Testis (tissue), 3 donors: ENCODE data around the gene UBASH3B. TPM values are rescaled to one million over a fixed set of nuclear protein-coding genes. Genes with fewer than 3 reads are reported as not detected.
A peak's percentile ranks its signal among the peaks of the same experiment; 100 is the strongest.

Experiments
- DNase-seq: peaks from one replicate; pipeline ENCODE4 v3.0.0-alpha.2; 2019
- H3K27ac ChIP-seq, 2 donors: fragments of 200-600 bp; sonication (generic); one replicate each; pipeline ENCODE4 v1.5.1; 2019
- H3K27me3 ChIP-seq: fragments of 200-600 bp; sonication (generic); one replicate; pipeline ENCODE4 v1.5.1; 2019
- H3K36me3 ChIP-seq: fragments of 200-600 bp; sonication (generic); one replicate; pipeline ENCODE4 v1.5.1; 2017; ENCODE audit warnings: low read depth; ENCODE audit errors: missing control alignments
- H3K4me1 ChIP-seq: fragments of 200-600 bp; sonication (generic); one replicate; pipeline ENCODE4 v1.5.1; 2019
- H3K4me3 ChIP-seq, 2 donors: fragments of 200-600 bp; sonication (generic); one replicate each; pipeline ENCODE4 v1.5.1; 2017 to 2019
- H3K9me3 ChIP-seq: fragments of 200-600 bp; sonication (generic); one replicate; pipeline ENCODE4 v1.5.1; 2017
- CTCF ChIP-seq, 3 experiments: fragments of 450-650 bp in 2 of 3; fragments of 200-600 bp in 1 of 3; sonication (generic) in 1 of 3; IDR thresholded peaks; one replicate each; pipeline ENCODE4 v1.5.1; 2016 to 2019; ENCODE audit warnings: antibody characterized with exemption in 3 of 3, mild to moderate bottlenecking in 2 of 3, moderate library complexity in 1 of 3
- POLR2A ChIP-seq: fragments of 450-650 bp; IDR thresholded peaks from one replicate; pipeline ENCODE4 v1.6.1; 2017; ENCODE audit warnings: antibody characterized with exemption, mild to moderate bottlenecking, moderate library complexity
- WGBS, 2 donors: methylation state at CpG; one replicate each; pipeline ENCODE4 v1.1.5; 2018; 5-methylcytosine and 5-hydroxymethylcytosine counted together
- intact Hi-C: fragments of 100-400 bp; cut with DNase I; formaldehyde crosslinking; loops from one replicate; pipeline ENCODE4 v1.15.1; 2023; ENCODE audit warnings: low total_unique reads
- polyA plus RNA-seq: library from polyadenylated mRNA; stranded (reverse); fragments of 350-450 nt; fragmentation: Illumina TruSeq; extraction: RNeasy Lipid Tissue Mini Kit (QIAGEN cat#74804); gene quantifications from one replicate; pipeline ENCODE4 v1.2.3, GENCODE V29; 2014; ENCODE audit warnings: low read depth, low replicate concordance; ENCODE audit not compliant: insufficient read depth
- total RNA-seq, 2 donors: library from RNA; depleted of rRNA; stranded (reverse); fragments of >200 nt; gene quantifications; one replicate each; pipeline ENCODE4 v1.2.3, GENCODE V29; 2016

UBASH3B gene
- total and polyA plus RNA-seq, 3 donors from 2014 or later = 3.9 to 20.4 (median 14.6) TPM

GRCh38 chr11:122795307-122795706, 139.8 kb downstream of the UBASH3B start:
- intact Hi-C loops = no loop called here

GRCh38 chr11:122796128-122796717, 140.7 kb downstream of the UBASH3B start:
- peak; percentile 63 for DNase-seq
- 73 to 78% methylated on average over 11 of the region's 11 CpGs for WGBS, 2 donors
- Histone ChIP-seq H3K9me3 (no peaks in the 10 kb centered on the region), H3K27me3 (no peaks in the 10 kb centered on the region), H3K36me3 (no peaks in the 10 kb centered on the region), H3K4me3 (no peak overlapping the region), H3K27ac (no peak overlapping the region), H3K4me1 (no peaks in the 10 kb centered on the region)
- TF ChIP-seq CTCF (IDR thresholded peaks at IDR 0.05) (peak; percentile 45 to 75 (median 56)), POLR2A (no peak)
- intact Hi-C loops = no loop called here

More at GRCh38 chr11:122795307-122795706, 139.8 kb downstream of the UBASH3B start:
- Histone ChIP-seq H3K27me3 (no peaks in the 10 kb centered on the region), H3K4me1 (no peaks in the 10 kb centered on the region), H3K9me3 (no peaks in the 10 kb centered on the region), H3K27ac (no peak overlapping the region), H3K4me3 (no peak overlapping the region), H3K36me3 (no peaks in the 10 kb centered on the region)
- DNase-seq = no peak
- no peak for TF ChIP-seq POLR2A
- no peak for TF ChIP-seq CTCF (IDR thresholded peaks at IDR 0.05)
- WGBS, 2 donors = 92 to 95% methylated on average over 5 of the region's 5 CpGs

- H3K4me3 ChIP-seq = no peak overlapping the region
- no peak for TF ChIP-seq POLR2A
- no peak for TF ChIP-seq CTCF (IDR thresholded peaks at IDR 0.05)
- no peaks in the 10 kb centered on the region for H3K36me3 ChIP-seq
- no peak for DNase-seq
- H3K27me3 ChIP-seq = no peaks in the 10 kb centered on the region
- H3K27ac ChIP-seq = no peak overlapping the region
- 89 to 94% methylated on average over 1 of the region's 1 CpG for WGBS, 2 donors
- intact Hi-C loops = no loop called here
- no peaks in the 10 kb centered on the region for H3K9me3 ChIP-seq
- no peaks in the 10 kb centered on the region for H3K4me1 ChIP-seq
Measured at GRCh38 chr11:122797651-122798050, 142.1 kb downstream of the UBASH3B start.

- intact Hi-C loops = no loop called here
- Histone ChIP-seq H3K4me3 (no peak overlapping the region), H3K36me3 (no peaks in the 10 kb centered on the region), H3K27me3 (no peaks in the 10 kb centered on the region), H3K9me3 (no peaks in the 10 kb centered on the region), H3K4me1 (no peaks in the 10 kb centered on the region), H3K27ac (no peak overlapping the region)
- no peak for DNase-seq
- WGBS, 2 donors = 72 to 83% methylated on average over 4 of the region's 4 CpGs
- TF ChIP-seq CTCF (IDR thresholded peaks at IDR 0.05) (no peak), POLR2A (no peak)
Measured at GRCh38 chr11:122799406-122800105, 144.0 kb downstream of the UBASH3B start.

GRCh38 chr11:122802876-122803275, 147.4 kb downstream of the UBASH3B start:
- H3K9me3 ChIP-seq = no peaks in the 10 kb centered on the region
- H3K27ac ChIP-seq = no peak overlapping the region
- no peak for TF ChIP-seq CTCF (IDR thresholded peaks at IDR 0.05)
- no peak for TF ChIP-seq POLR2A
- H3K36me3 ChIP-seq = no peaks in the 10 kb centered on the region
- intact Hi-C loops = no loop called here
- 94 to 100% methylated on average over 5 of the region's 5 CpGs for whole genome bisulfite sequencing, 2 donors
- no peak for DNase-seq
- H3K4me3 ChIP-seq = no peak overlapping the region
- no peaks in the 10 kb centered on the region for H3K27me3 ChIP-seq
- H3K4me1 ChIP-seq = peaks cover 5% of the 10 kb centered on the region
